Colonic mucosa (tissue), 4 donors: ENCODE data around the gene ARHGAP4. TPM values are rescaled to one million over a fixed set of nuclear protein-coding genes. Genes with fewer than 3 reads are reported as not detected.

Experiments used
- DNase-seq: peaks from one replicate; pipeline ENCODE4 v3.0.0-alpha.2; 2020
- H3K27ac ChIP-seq: fragments of 200-600 bp; one replicate; pipeline ENCODE4 v1.8.0; 2021
- H3K27me3 ChIP-seq: fragments of 200-600 bp; one replicate; pipeline ENCODE4 v1.8.0; 2021
- H3K36me3 ChIP-seq: fragments of 200-600 bp; one replicate; pipeline ENCODE4 v1.8.0; 2021
- H3K4me1 ChIP-seq: fragments of 200-600 bp; one replicate; pipeline ENCODE4 v1.8.0; 2021; ENCODE audit warnings: mild to moderate bottlenecking
- H3K4me3 ChIP-seq: fragments of 200-600 bp; one replicate; pipeline ENCODE4 v1.8.0; 2021
- H3K9ac ChIP-seq, 2 donors: one replicate each; pipeline ENCODE4 v1.7.0; 2013; ENCODE audit warnings: control low read depth in 2 of 2, low read depth in 2 of 2, low read length in 2 of 2
- H3K9me3 ChIP-seq: fragments of 200-600 bp; one replicate; pipeline ENCODE4 v1.8.0; 2021
- CTCF ChIP-seq: fragments of 200-600 bp; IDR thresholded peaks from one replicate; pipeline ENCODE4 v1.8.0; 2022; ENCODE audit warnings: antibody characterized with exemption, mild to moderate bottlenecking
- intact Hi-C: fragments of 100-400 bp; cut with DNase I; formaldehyde crosslinking; loops from one replicate; pipeline ENCODE4 v1.14.1; 2022
- total RNA-seq, 2 donors: library from RNA; stranded (reverse); fragmentation: NEBNext Ultra II Directional in 1 of 2; extraction: Animal tissue kit (Norgen Biotek cat#: 25700) in 1 of 2; gene quantifications; one replicate each; pipeline ENCODE4 v1.2.1, GENCODE V29; 2021
- donor health status: healthy.
- donor health status: DM: no; HTN: no; CAD: no.
- donor health status: DM: no; HTN: no; CAD: no.

The ARHGAP4 gene
- total RNA-seq, 2 donors from 2014 or later = 19.9 to 30.0 TPM

- Histone ChIP-seq H3K4me3 (peak overlapping the region; percentile 48), H3K9ac (peak overlapping the region; percentile 47 to 77)
- intact Hi-C loops = no loop called here
Observed at GRCh38 chrX:153969125-153969903, 43.2 kb upstream of the ARHGAP4 start.

GRCh38 chrX:153968754-153969124 is 42.7 kb upstream of the ARHGAP4 start:
- peak overlapping the region in 1 of 2 donors; percentile 77 for H3K9ac ChIP-seq
- no peak for DNase-seq
- no peaks in the 10 kb centered on the region for H3K36me3 ChIP-seq

More at GRCh38 chrX:153969125-153969903, 43.2 kb upstream of the ARHGAP4 start:
- Histone ChIP-seq H3K9me3 (no peaks in the 10 kb centered on the region), H3K27me3 (no peaks in the 10 kb centered on the region), H3K27ac (peak overlapping the region; percentile 61), H3K36me3 (no peaks in the 10 kb centered on the region), H3K4me1 (peaks cover 10% of the 10 kb centered on the region)
- DNase-seq = no peak
- no peak for TF ChIP-seq CTCF

GRCh38 chrX:153968255-153968654 is 42.2 kb upstream of the ARHGAP4 start:
- intact Hi-C loops = no loop called here
- DNase-seq = no peak
- Histone ChIP-seq H3K4me3 (peak overlapping the region; percentile 48), H3K36me3 (no peaks in the 10 kb centered on the region), H3K9ac (peak overlapping the region in 1 of 2 donors; percentile 77), H3K27ac (peak overlapping the region; percentile 3), H3K9me3 (no peaks in the 10 kb centered on the region), H3K4me1 (peaks cover 4% of the 10 kb centered on the region), H3K27me3 (no peaks in the 10 kb centered on the region)
- no peak for TF ChIP-seq CTCF

More at GRCh38 chrX:153968754-153969124, 42.7 kb upstream of the ARHGAP4 start:
- no peaks in the 10 kb centered on the region for H3K27me3 ChIP-seq
- peak overlapping the region; percentile 61 for H3K27ac ChIP-seq
- peak overlapping the region; percentile 48 for H3K4me3 ChIP-seq
- peaks cover 4% of the 10 kb centered on the region for H3K4me1 ChIP-seq
- intact Hi-C loops = no loop called here
- TF ChIP-seq CTCF = no peak
- H3K9me3 ChIP-seq = no peaks in the 10 kb centered on the region

- Histone ChIP-seq H3K9me3 (no peaks in the 10 kb centered on the region), H3K27me3 (no peaks in the 10 kb centered on the region), H3K9ac (peak overlapping the region; percentile 16 to 32), H3K4me3 (no peak overlapping the region), H3K36me3 (no peaks in the 10 kb centered on the region), H3K27ac (peak overlapping the region; percentile 3), H3K4me1 (peaks cover 4% of the 10 kb centered on the region)
- DNase-seq = no peak
- no peak for TF ChIP-seq CTCF
- intact Hi-C loops = no loop called here
Observed at GRCh38 chrX:153967536-153968224, 41.6 kb upstream of the ARHGAP4 start.

GRCh38 chrX:153966841-153967535 is 40.9 kb upstream of the ARHGAP4 start:
- H3K4me1 ChIP-seq = peaks cover 4% of the 10 kb centered on the region
- H3K9me3 ChIP-seq = no peaks in the 10 kb centered on the region
- intact Hi-C loops = no loop called here
- H3K27ac ChIP-seq = no peak overlapping the region
- TF ChIP-seq CTCF = no peak
- H3K27me3 ChIP-seq = no peaks in the 10 kb centered on the region
- no peak overlapping the region for H3K4me3 ChIP-seq
- peak overlapping the region in 1 of 2 donors; percentile 20 for H3K9ac ChIP-seq
- H3K36me3 ChIP-seq = no peaks in the 10 kb centered on the region
- DNase-seq = no peak
